Panc1 (cell line): ENCODE measurements around the gene FLG2. TPM values are rescaled to one million over a fixed set of nuclear protein-coding genes. Genes with fewer than 3 reads are reported as not detected.

Source experiments
- ATAC-seq: fragments of 200-7000 bp; cut with Tn5 transposase; 2 replicates; pipeline ENCODE4 v1.9.1; 2020; ENCODE audit warnings: mild to moderate bottlenecking, moderate library complexity
- BruUV-seq: library from RNA; stranded (reverse); fragments of 400-500 nt; replicated peaks from 2 replicates; lab custom pipeline; 2021; lab: Mats Ljungman, UMichigan
- CTCF ChIA-PET: fragments of 300-600 bp; sonication (Branson Sonifier 250); formaldehyde crosslinking; loops from one replicate; lab custom pipeline; 2022; ENCODE audit warnings: antibody characterized with exemption; lab: Charles Lee
- POLR2A ChIA-PET: fragments of 300-600 bp; sonication (Branson Sonifier 250); formaldehyde crosslinking; loops from one replicate; lab custom pipeline; 2022; ENCODE audit warnings: antibody characterized with exemption; lab: Charles Lee
- DNase-seq: peaks from one replicate; pipeline ENCODE4 v3.0.0-alpha.2; 2010; ENCODE audit warnings: low read depth, low spot score
- H3K27ac ChIP-seq: 2 replicates; pipeline ENCODE4 v1.5.1; 2011; ENCODE audit warnings: mild to moderate bottlenecking, low read length, inconsistent platforms
- H3K27me3 ChIP-seq: fragments of 200-500 bp; sonication (Bioruptor generic); 2 replicates; pipeline ENCODE4 v1.6.0; 2014; ENCODE audit warnings: low read length, inconsistent platforms; ENCODE audit not compliant: control insufficient read depth, insufficient read depth
- H3K36me3 ChIP-seq: fragments of 200-500 bp; sonication (Bioruptor generic); 2 replicates; pipeline ENCODE4 v1.5.1; 2014; ENCODE audit warnings: inconsistent platforms, mild to moderate bottlenecking, low read length, moderate library complexity; ENCODE audit not compliant: control insufficient read depth, insufficient read depth
- H3K4me1 ChIP-seq: 2 replicates; pipeline ENCODE4 v1.5.1; 2011; ENCODE audit warnings: inconsistent platforms, mild to moderate bottlenecking, low read length, moderate library complexity; ENCODE audit not compliant: control insufficient read depth, insufficient read depth
- H3K4me3 ChIP-seq, 2 experiments: 2 replicates each; pipeline ENCODE4 v1.5.1; 2011 to 2012; ENCODE audit warnings: low read depth in 2 of 2, low read length in 2 of 2, mild to moderate bottlenecking in 2 of 2, inconsistent platforms in 1 of 2, moderate library complexity in 1 of 2
- H3K9me3 ChIP-seq: fragments of 200-500 bp; sonication (Bioruptor generic); 2 replicates; pipeline ENCODE4 v1.5.1; 2014; ENCODE audit warnings: low read depth, mild to moderate bottlenecking, inconsistent platforms, low read length, moderate library complexity; ENCODE audit not compliant: control insufficient read depth, insufficient read depth
- CTCF ChIP-seq: fragments of 450-650 bp; IDR thresholded peaks from 2 replicates; pipeline ENCODE4 v1.5.1; 2017; ENCODE audit warnings: mild to moderate bottlenecking
- POLR2AphosphoS5 ChIP-seq: IDR thresholded peaks from 2 replicates; pipeline ENCODE4 v1.6.1; 2012; ENCODE audit warnings: mild to moderate bottlenecking, low read depth, low read length, moderate library complexity
- REST ChIP-seq, 2 experiments: IDR thresholded peaks; 2 replicates each; pipeline ENCODE4 v1.6.1; 2011 to 2012; ENCODE audit warnings: low read depth in 2 of 2, control low read depth in 1 of 2, low read length in 1 of 2, mild to moderate bottlenecking in 1 of 2, moderate library complexity in 1 of 2; ENCODE audit not compliant: insufficient read depth in 1 of 2
- SIN3A ChIP-seq: IDR thresholded peaks from 2 replicates; pipeline ENCODE4 v1.6.1; 2012; ENCODE audit warnings: low read depth, mild to moderate bottlenecking, low read length, moderate library complexity, borderline replicate concordance; ENCODE audit not compliant: insufficient read depth
- TCF7L2 ChIP-seq: IDR thresholded peaks from 2 replicates; pipeline ENCODE4 v1.6.1; 2011; ENCODE audit warnings: mild to moderate bottlenecking, low read depth, low read length, inconsistent platforms
- in situ Hi-C: cut with HindIII; loops from 2 replicates; pipeline ENCODE4 v1.10.0; 2016; ENCODE audit warnings: low sequenced_read_pairs, low pct_unique_long_range_greater_than_20kb
- intact Hi-C: fragments of 100-400 bp; cut with micrococcal nuclease; formaldehyde crosslinking; loops from one replicate; pipeline ENCODE4 v1.10.0; 2022; ENCODE audit not compliant: unreplicated experiment
- total RNA-seq: library from RNA; stranded (reverse); gene quantifications from one replicate; pipeline ENCODE4 v1.2.1, GENCODE V29; 2021; ENCODE audit not compliant: unreplicated experiment

Gene FLG2
- total RNA-seq, 1 experiment from 2014 or later = not detected

- in situ Hi-C loops (no loop called here), intact Hi-C loops (loop anchor here (5.0 kb wide), 1 partner anchor 38 kb away; no protein-coding TSS in a partner anchor)
- Histone ChIP-seq H3K4me1 (no peaks in the 10 kb centered on the region; the same call in 1 of the 2 replicates), H3K27me3 (0 out of 2 replicates have a peak, but pooled peaks cover 4% of the 10 kb centered on the region), H3K9me3 (no peaks in the 10 kb centered on the region), H3K36me3 (no peaks in the 10 kb centered on the region), H3K27ac (no peak overlapping the region), H3K4me3 (no peak overlapping the region)
- ChIA-PET POLR2A (no interaction called here), CTCF (interaction anchor here (0.9 to 3.2 kb wide), 4 partner anchors 10 to 60 kb away, joined by 3 to 36 read pairs (median 8); no protein-coding TSS in a partner anchor)
- TF ChIP-seq CTCF (peak; percentile 80), TCF7L2 (no peak)
- BruUV-seq = no TSS peak
- ATAC-seq (peak; percentile 94), DNase-seq (no peak)
Measured at GRCh38 chr1:152398812-152399698, 39.2 kb upstream of the FLG2 start.

DNA sequence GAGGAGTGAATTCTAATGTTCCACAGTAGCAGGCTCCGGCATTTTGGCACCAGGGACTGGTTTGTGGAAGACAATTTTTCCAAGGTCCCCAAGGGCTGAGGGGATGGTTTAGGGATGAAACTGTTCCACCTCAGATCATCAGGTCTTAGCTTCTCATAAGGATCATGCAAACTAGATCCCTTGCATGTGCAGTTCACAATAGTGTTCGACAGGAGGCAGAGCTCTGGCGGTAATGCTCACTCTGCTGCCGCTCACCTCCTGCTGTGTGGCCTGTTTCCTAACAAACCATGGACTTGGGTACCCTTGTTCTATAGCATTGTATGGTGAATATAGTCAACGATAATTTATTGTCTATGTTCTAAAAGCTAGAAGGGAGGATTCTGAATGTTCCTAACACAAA is 37.7 kb upstream of the FLG2 start:
- BruUV-seq = no TSS peak
- intact Hi-C loops = loop anchor here (5.0 kb wide), 1 partner anchor 40 kb away; no protein-coding TSS in a partner anchor

DNA sequence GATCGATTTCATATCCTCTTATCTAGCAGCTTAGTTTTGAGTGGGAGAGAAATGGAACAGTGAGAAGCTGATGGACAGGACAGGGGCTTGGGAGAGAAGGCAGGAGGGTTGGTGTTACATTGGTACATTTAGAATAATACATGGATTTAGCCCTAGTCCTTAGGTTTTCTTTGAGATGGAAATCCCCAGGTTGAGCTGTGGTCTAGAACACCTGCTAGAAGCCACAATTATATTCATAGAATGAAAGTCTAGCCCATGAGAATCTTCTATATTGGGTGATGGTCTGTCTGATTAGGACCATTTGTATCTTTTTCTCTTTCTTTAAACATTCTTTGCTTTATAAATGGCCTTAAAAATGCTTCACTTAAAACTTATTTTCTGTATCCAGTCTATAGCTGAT is 34.3 kb upstream of the FLG2 start:
- Histone ChIP-seq H3K36me3 (no peaks in the 10 kb centered on the region), H3K4me1 (no peaks in the 10 kb centered on the region), H3K9me3 (no peaks in the 10 kb centered on the region), H3K4me3 (no peak overlapping the region), H3K27ac (no peak overlapping the region), H3K27me3 (peaks cover 10% of the 10 kb centered on the region; the same call in 1 of the 2 replicates)
- CTCF ChIA-PET = no interaction called here
- TF ChIP-seq REST (IDR thresholded peaks at IDR 0.05; ENCODE audit: insufficient read depth in 1 of 2, low read depth in 2 of 2, low read length in 1 of 2) (no peak), TCF7L2 (no peak), POLR2AphosphoS5 (no peak), CTCF (no peak), SIN3A (no peak)
- no TSS peak for BruUV-seq
- POLR2A ChIA-PET = no interaction called here
- ATAC-seq (no peak), DNase-seq (no peak)
- in situ Hi-C loops (no loop called here), intact Hi-C loops (no loop called here)

More for the DNA sequence above, 37.7 kb upstream of the FLG2 start:
- Histone ChIP-seq H3K27ac (no peak overlapping the region), H3K9me3 (no peaks in the 10 kb centered on the region), H3K27me3 (0 out of 2 replicates have a peak, but pooled peaks cover 4% of the 10 kb centered on the region), H3K4me3 (no peak overlapping the region), H3K4me1 (no peaks in the 10 kb centered on the region; the same call in 1 of the 2 replicates), H3K36me3 (no peaks in the 10 kb centered on the region)
- no peak for ATAC-seq
- TF ChIP-seq CTCF = peak; percentile 40
- TF ChIP-seq SIN3A = no peak
- in situ Hi-C loops = no loop called here
- ChIA-PET CTCF (interaction anchor here (0.8 to 3.2 kb wide), 2 partner anchors 50 to 61 kb away, joined by 4 to 36 read pairs; no protein-coding TSS in a partner anchor), POLR2A (no interaction called here)
- DNase-seq = no peak
